GM23248 (cell line): ENCODE data around the gene RAMP1.

Experiments
- EZH2 ChIP-seq: fragments of 200-600 bp; sonication (generic); IDR thresholded peaks from 2 replicates; pipeline ENCODE4 v1.6.1; 2018; ENCODE audit warnings: antibody characterized with exemption, mild to moderate bottlenecking; ENCODE audit not compliant: insufficient read depth, poor library complexity, severe bottlenecking
- EZH2phosphoT487 ChIP-seq: fragments of 200-600 bp; sonication (generic); IDR thresholded peaks from 2 replicates; pipeline ENCODE4 v1.6.1; 2018; ENCODE audit warnings: antibody characterized with exemption, moderate library complexity, mild to moderate bottlenecking, low read depth; ENCODE audit not compliant: insufficient read depth

GRCh38 chr2:237818066-237818473, 41.4 kb upstream of the RAMP1 start:
- TF ChIP-seq EZH2 (no peak), EZH2phosphoT487 (0 out of 2 replicates have a peak, but pooled peaks have one; percentile 52)
